Smooth muscle cell (in vitro differentiated cells): ENCODE results near the gene OR1D5. TPM values are rescaled to one million over a fixed set of nuclear protein-coding genes. Genes with fewer than 3 reads are reported as not detected.

Source experiments
- DNase-seq: peaks from one replicate; lab custom pipeline; 2025; ENCODE audit not compliant: unreplicated experiment; lab: John Stamatoyannopoulos, UW
- H2AFZ ChIP-seq: fragments of 200-600 bp; sonication (generic); 2 replicates; pipeline ENCODE4 v1.6.0; 2016; ENCODE audit warnings: antibody characterized with exemption, low read depth, mild to moderate bottlenecking
- H3F3A ChIP-seq: fragments of 200-600 bp; sonication (generic); 2 replicates; pipeline ENCODE4 v1.6.0; 2017; ENCODE audit warnings: antibody characterized with exemption, low read depth
- H3K27ac ChIP-seq: fragments of 200-600 bp; sonication (generic); 2 replicates; pipeline ENCODE4 v1.5.1; 2016; ENCODE audit warnings: low read depth, mild to moderate bottlenecking
- H3K27me3 ChIP-seq: fragments of 200-600 bp; sonication (generic); 2 replicates; pipeline ENCODE4 v1.6.1; 2016; ENCODE audit warnings: low read depth, mild to moderate bottlenecking
- H3K36me3 ChIP-seq: fragments of 200-600 bp; sonication (generic); 2 replicates; pipeline ENCODE4 v1.5.1; 2016; ENCODE audit warnings: low read depth
- H3K4me1 ChIP-seq: fragments of 200-600 bp; sonication (generic); 2 replicates; pipeline ENCODE4 v1.5.1; 2016; ENCODE audit warnings: low read depth
- H3K4me2 ChIP-seq: fragments of 200-600 bp; sonication (generic); 2 replicates; pipeline ENCODE4 v1.6.0; 2016; ENCODE audit warnings: mild to moderate bottlenecking
- H3K4me3 ChIP-seq: fragments of 200-600 bp; sonication (generic); 2 replicates; pipeline ENCODE4 v1.5.1; 2016; ENCODE audit warnings: mild to moderate bottlenecking
- H3K79me2 ChIP-seq: fragments of 200-600 bp; sonication (generic); 2 replicates; pipeline ENCODE4 v1.6.0; 2016; ENCODE audit warnings: low read depth, mild to moderate bottlenecking
- H3K9ac ChIP-seq: fragments of 200-600 bp; sonication (generic); 2 replicates; pipeline ENCODE4 v1.6.0; 2016; ENCODE audit warnings: low read depth
- H3K9me3 ChIP-seq: fragments of 200-600 bp; sonication (generic); replicated peaks from 2 replicates; pipeline ENCODE4 v1.5.1; 2016; ENCODE audit warnings: low read depth
- H4K20me1 ChIP-seq: fragments of 200-600 bp; sonication (generic); 2 replicates; pipeline ENCODE4 v1.6.0; 2016; ENCODE audit warnings: low read depth
- WGBS: methylation state at CpG from one replicate; pipeline ENCODE4 v1.1.7; 2016; ENCODE audit warnings: low lambda C conversion rate; 5-methylcytosine and 5-hydroxymethylcytosine counted together
- polyA plus RNA-seq: library from polyadenylated mRNA; unstranded; fragments of >200 nt; fragmentation: Nextera tagmentation; extraction: Ambion mirVana; gene quantifications from 2 replicates; pipeline ENCODE4 v1.2.1, GENCODE V29; 2016
- total RNA-seq: library from RNA; depleted of rRNA; stranded (reverse); fragments of >200 nt; gene quantifications from 2 replicates; pipeline ENCODE4 v1.2.3, GENCODE V29; 2014
- TF ChIP-seq, protein P1 (sequence below): fragments of 200-600 bp; sonication (generic); IDR thresholded peaks from 2 replicates; pipeline ENCODE4 v1.5.1; 2017; ENCODE audit warnings: borderline replicate concordance, mild to moderate bottlenecking, antibody characterized with exemption; ENCODE audit not compliant: insufficient read depth, poor library complexity, severe bottlenecking

Gene OR1D5
- total and polyA plus RNA-seq, 2 experiments from 2014 or later = not detected

DNA sequence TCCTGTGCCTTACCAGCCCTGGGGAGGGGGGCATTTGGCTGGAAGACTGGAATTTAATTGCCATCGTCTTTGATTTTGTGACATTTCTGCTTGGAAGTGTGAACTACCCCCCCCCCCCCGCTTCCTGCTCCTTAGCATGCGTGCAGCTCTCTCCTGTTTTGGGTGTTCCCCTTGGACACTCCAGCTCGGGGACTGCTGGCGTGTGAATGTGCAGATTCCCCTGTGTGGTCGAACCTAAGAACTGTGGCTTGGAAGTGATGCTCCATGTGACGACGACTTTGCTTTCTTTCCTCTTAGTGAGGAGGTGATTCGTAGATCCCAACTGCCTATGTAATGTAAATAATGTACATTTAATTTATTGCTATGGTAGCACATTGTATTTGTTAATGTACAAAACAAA is 26.1 kb downstream of the OR1D5 start:
- TF ChIP-seq, protein P1, sequence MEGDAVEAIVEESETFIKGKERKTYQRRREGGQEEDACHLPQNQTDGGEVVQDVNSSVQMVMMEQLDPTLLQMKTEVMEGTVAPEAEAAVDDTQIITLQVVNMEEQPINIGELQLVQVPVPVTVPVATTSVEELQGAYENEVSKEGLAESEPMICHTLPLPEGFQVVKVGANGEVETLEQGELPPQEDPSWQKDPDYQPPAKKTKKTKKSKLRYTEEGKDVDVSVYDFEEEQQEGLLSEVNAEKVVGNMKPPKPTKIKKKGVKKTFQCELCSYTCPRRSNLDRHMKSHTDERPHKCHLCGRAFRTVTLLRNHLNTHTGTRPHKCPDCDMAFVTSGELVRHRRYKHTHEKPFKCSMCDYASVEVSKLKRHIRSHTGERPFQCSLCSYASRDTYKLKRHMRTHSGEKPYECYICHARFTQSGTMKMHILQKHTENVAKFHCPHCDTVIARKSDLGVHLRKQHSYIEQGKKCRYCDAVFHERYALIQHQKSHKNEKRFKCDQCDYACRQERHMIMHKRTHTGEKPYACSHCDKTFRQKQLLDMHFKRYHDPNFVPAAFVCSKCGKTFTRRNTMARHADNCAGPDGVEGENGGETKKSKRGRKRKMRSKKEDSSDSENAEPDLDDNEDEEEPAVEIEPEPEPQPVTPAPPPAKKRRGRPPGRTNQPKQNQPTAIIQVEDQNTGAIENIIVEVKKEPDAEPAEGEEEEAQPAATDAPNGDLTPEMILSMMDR = no peak
- Histone ChIP-seq H3F3A (no peaks in the 10 kb centered on the region), H3K4me2 (no peak overlapping the region), H2AFZ (no peak overlapping the region), H3K36me3 (no peaks in the 10 kb centered on the region), H3K79me2 (no peaks in the 10 kb centered on the region), H3K27me3 (no peaks in the 10 kb centered on the region), H4K20me1 (no peaks in the 10 kb centered on the region), H3K9me3 (no peaks in the 10 kb centered on the region), H3K27ac (no peak overlapping the region), H3K9ac (no peak overlapping the region), H3K4me3 (no peak overlapping the region), H3K4me1 (no peaks in the 10 kb centered on the region)
- DNase-seq = no peak
- WGBS = 87% methylated on average over 8 of the region's 9 CpGs

DNA sequence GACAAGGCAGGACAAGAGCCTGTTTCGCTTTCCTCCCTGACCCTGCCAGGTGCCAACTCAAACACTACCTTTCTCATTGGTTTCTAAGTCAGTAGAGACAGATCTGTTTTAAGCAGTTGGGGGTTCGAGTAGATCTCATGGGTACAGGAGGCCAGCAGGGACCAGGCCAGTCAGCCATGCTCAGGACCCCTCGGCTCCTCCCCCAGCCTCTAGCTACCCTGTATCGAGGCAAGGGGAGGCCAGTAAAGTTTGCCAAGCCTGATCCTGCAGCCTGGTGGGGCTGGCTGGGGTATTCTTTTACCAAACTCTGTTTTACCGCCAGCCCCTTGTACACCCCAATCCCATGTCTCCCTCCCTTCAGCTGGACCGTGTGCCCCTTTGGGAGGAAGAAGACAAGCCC is 26.6 kb downstream of the OR1D5 start:
- no peaks in the 10 kb centered on the region for H3K9me3 ChIP-seq
- H3K4me3 ChIP-seq = no peak overlapping the region
- H3K79me2 ChIP-seq = no peaks in the 10 kb centered on the region
- H3K9ac ChIP-seq = no peak overlapping the region
- no peak overlapping the region for H3K27ac ChIP-seq
- no peaks in the 10 kb centered on the region for H4K20me1 ChIP-seq
- H3K4me2 ChIP-seq = no peak overlapping the region
- WGBS = 88% methylated on average over 6 of the region's 6 CpGs
- TF ChIP-seq, protein P1 = no peak
- no peak for DNase-seq
- H3K4me1 ChIP-seq = no peaks in the 10 kb centered on the region
- no peaks in the 10 kb centered on the region for H3F3A ChIP-seq
- H2AFZ ChIP-seq = no peak overlapping the region
- H3K36me3 ChIP-seq = no peaks in the 10 kb centered on the region
- no peaks in the 10 kb centered on the region for H3K27me3 ChIP-seq

DNA sequence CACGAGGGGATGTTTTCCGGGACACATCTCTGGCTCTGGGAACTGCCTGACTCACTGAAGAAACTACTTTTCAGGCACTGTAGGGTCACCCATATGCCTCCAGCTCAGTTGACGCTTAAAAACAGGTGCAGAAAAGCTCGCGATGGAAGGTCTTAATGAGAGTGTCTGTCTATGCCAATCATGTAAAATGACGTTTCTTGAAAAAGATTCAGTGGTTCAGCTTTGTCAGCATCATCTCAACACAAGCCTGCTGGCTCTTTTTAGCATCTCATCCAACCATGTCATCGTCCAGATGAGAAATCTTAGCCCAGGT is 27.5 kb downstream of the OR1D5 start:
- no peak for DNase-seq
- H3K4me3 ChIP-seq = no peak overlapping the region
- no peak overlapping the region for H3K27ac ChIP-seq
- H3K4me2 ChIP-seq = no peak overlapping the region
- no peaks in the 10 kb centered on the region for H4K20me1 ChIP-seq
- H3K79me2 ChIP-seq = no peaks in the 10 kb centered on the region
- TF ChIP-seq, protein P1 = no peak
- no peaks in the 10 kb centered on the region for H3K4me1 ChIP-seq
- 92% methylated on average over 7 of the region's 7 CpGs for WGBS
- H3K9ac ChIP-seq = no peak overlapping the region
- no peaks in the 10 kb centered on the region for H3K27me3 ChIP-seq
- H2AFZ ChIP-seq = no peak overlapping the region
- no peaks in the 10 kb centered on the region for H3F3A ChIP-seq
- H3K36me3 ChIP-seq = no peaks in the 10 kb centered on the region
- no peaks in the 10 kb centered on the region for H3K9me3 ChIP-seq

DNA sequence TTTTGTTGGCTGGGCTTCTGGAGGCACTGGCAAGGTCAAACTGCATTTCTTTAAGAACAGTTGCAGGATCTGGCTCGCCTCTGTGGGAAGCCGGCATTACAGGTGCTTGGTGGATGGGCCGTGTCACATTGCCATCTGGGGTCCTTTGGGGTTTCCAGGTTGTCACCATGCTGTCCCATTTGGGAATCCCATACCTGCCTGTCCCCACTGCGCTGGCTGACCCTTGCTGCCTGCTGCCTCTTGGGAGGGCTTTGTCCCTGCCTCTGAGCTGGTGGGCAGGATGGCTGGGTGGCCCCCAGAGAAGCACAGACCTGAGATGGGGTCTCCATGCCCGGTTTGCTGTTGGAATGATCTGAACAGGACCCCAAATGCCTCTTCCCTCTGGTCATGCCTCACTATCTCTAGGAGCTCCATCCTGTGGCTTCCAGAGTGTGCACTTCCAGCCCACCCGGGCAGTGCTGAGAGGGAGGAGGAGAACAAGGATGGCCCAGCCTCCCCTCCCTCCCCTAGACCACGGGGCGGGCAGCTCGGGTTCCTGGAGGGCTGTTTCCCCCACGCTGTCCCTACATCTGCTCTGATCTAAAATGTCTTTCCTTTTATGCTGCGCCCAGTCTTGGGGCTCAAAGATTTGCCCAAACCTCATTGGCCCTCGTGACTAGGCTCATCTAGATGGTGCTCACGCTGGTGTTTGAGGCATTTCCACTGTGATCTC is 28.0 kb downstream of the OR1D5 start:
- Histone ChIP-seq H3F3A (no peaks in the 10 kb centered on the region), H3K36me3 (no peaks in the 10 kb centered on the region), H3K79me2 (no peaks in the 10 kb centered on the region), H3K4me2 (no peak overlapping the region), H3K9ac (no peak overlapping the region), H3K4me3 (no peak overlapping the region), H3K9me3 (no peaks in the 10 kb centered on the region), H4K20me1 (no peaks in the 10 kb centered on the region), H3K27ac (no peak overlapping the region), H3K27me3 (no peaks in the 10 kb centered on the region), H3K4me1 (no peaks in the 10 kb centered on the region), H2AFZ (no peak overlapping the region)
- DNase-seq = no peak
- TF ChIP-seq, protein P1 = no peak
- 87% methylated on average over 13 of the region's 13 CpGs for WGBS
